Measurements from ENCODE around the gene SIPA1L3.

DNA sequence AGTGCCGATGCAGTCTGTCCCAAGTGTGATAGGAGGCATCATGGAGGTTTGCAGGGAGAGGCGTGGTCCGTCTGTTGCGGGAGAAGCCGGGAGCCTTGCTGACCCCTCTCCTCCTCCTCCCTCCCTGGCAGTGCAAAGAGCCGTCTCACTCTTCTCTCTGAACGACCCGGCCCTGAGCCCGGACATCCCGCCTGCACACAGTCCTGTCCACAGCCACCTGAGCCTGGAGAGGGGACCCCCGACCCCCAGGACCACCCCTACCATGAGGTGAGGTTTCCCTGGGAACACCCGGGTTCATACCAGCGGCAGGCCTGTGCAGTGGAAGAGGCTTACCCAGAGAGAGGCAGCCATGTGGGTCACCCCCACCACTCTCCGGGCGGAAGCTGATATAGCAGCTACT, 294.7 kb downstream of the SIPA1L3 start:
- TF ChIP-seq CTCF (IDR thresholded peaks at IDR 0.05) (no peak), POLR2A (IDR thresholded peaks at IDR 0.05) (no peak)
